Uterus (tissue), 2 donors: ENCODE results near the gene DCP2.

Source experiments
- POLR2A ChIP-seq, 2 donors: fragments of 450-650 bp; IDR thresholded peaks; one replicate each; pipeline ENCODE4 v1.6.1; 2016; ENCODE audit warnings: antibody characterized with exemption in 2 of 2, mild to moderate bottlenecking in 1 of 2, moderate library complexity in 1 of 2
- TF ChIP-seq, protein P1 (sequence below), 4 experiments: fragments of 200-600 bp in 2 of 4; fragments of 450-650 bp in 2 of 4; sonication (generic) in 2 of 4; IDR thresholded peaks; one replicate each; pipeline ENCODE4 v1.5.1; 2016 to 2019; ENCODE audit warnings: antibody characterized with exemption in 4 of 4, mild to moderate bottlenecking in 2 of 4, moderate library complexity in 1 of 4

DNA sequence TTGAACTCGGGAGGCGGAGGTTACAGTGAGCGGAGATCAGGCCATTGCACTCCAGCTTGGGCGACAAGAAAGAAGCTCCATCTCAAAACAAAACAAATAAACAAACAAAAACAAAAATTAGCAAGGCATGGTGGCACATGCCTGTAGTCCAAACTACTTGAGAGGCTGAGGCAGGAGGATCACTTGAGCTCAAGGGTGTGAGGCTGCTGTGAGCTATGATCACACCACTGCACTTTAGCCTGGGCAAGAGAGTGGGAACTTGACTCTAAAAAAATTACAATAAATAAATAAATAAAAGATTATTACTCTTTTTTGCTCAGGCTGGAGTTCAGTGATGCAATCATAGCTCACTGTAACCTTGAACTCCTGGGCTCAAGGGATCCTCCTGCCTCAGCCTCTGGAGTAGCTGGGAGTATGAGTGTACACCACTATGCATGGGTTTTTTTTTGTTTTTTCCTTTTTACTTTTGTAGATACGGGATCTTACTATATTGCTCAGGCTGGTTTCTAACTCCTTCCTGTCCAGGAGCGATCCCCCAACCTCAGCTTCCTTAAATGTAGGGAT, 9.0 kb upstream of the DCP2 start:
- TF ChIP-seq, protein P1, sequence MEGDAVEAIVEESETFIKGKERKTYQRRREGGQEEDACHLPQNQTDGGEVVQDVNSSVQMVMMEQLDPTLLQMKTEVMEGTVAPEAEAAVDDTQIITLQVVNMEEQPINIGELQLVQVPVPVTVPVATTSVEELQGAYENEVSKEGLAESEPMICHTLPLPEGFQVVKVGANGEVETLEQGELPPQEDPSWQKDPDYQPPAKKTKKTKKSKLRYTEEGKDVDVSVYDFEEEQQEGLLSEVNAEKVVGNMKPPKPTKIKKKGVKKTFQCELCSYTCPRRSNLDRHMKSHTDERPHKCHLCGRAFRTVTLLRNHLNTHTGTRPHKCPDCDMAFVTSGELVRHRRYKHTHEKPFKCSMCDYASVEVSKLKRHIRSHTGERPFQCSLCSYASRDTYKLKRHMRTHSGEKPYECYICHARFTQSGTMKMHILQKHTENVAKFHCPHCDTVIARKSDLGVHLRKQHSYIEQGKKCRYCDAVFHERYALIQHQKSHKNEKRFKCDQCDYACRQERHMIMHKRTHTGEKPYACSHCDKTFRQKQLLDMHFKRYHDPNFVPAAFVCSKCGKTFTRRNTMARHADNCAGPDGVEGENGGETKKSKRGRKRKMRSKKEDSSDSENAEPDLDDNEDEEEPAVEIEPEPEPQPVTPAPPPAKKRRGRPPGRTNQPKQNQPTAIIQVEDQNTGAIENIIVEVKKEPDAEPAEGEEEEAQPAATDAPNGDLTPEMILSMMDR (IDR thresholded peaks at IDR 0.05), result no peak
- no peak for TF ChIP-seq POLR2A (IDR thresholded peaks at IDR 0.05)
